ES-I3 (cell line): Measurements from ENCODE around the gene TIMP4.

Experiments
- H3K36me3 ChIP-seq: 2 replicates; pipeline ENCODE4 v1.6.1; 2013; ENCODE audit warnings: mild to moderate bottlenecking, low read length, control low read depth, moderate library complexity; ENCODE audit not compliant: insufficient read depth
- H3K4me1 ChIP-seq: 2 replicates; pipeline ENCODE4 v1.6.1; 2013; ENCODE audit warnings: mild to moderate bottlenecking, control low read depth, low read length; ENCODE audit not compliant: insufficient read depth
- H3K9ac ChIP-seq: 2 replicates; pipeline ENCODE4 v1.6.1; 2013; ENCODE audit warnings: low read depth, mild to moderate bottlenecking, low read length, moderate library complexity
- H3K9me3 ChIP-seq: 2 replicates; pipeline ENCODE4 v1.6.1; 2013; ENCODE audit warnings: mild to moderate bottlenecking, low read length, moderate library complexity; ENCODE audit not compliant: control insufficient read depth, insufficient read depth

TIMP4 gene

GRCh38 chr3:12190832-12191231 is 32.1 kb upstream of the TIMP4 start:
- Histone ChIP-seq H3K4me1 (peaks cover 13% of the 10 kb centered on the region), H3K9me3 (no peaks in the 10 kb centered on the region; the same call in 1 of the 2 replicates), H3K9ac (no peak overlapping the region), H3K36me3 (no peaks in the 10 kb centered on the region; the same call in 1 of the 2 replicates)

DNA sequence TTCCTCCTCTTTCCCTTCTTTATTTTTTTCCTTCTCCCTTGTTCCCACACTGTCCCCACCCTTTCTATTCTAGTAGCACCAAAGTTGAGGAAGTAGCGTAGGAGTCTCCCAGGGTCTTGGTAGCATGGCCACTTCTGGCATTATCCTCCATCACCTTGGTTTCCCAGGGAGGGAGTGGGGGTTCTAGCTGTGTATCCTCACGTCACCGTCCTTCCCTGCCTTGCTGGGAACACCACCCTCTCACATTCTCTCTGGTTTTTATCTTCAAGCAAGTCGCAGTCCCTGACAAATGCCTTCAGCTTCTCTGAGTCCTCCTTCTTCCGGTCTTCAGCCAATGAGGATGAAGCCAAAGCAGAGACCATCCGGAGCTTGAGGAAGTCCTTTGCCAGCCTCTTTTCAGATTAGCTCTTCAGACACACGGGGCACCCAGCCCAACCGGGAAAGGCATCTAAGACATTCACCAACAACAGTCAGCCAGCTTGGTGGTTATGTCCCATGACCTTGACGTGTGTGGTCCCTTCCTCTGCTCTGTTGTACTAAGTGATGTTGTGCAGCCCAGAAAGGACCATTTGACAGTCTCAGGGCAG is 31.6 kb upstream of the TIMP4 start:
- Histone ChIP-seq H3K36me3 (no peaks in the 10 kb centered on the region; the same call in 1 of the 2 replicates), H3K9me3 (no peaks in the 10 kb centered on the region; the same call in 1 of the 2 replicates), H3K4me1 (peaks cover 11% of the 10 kb centered on the region), H3K9ac (no peak overlapping the region)

GRCh38 chr3:12188681-12189287 is 30.1 kb upstream of the TIMP4 start:
- no peak overlapping the region for H3K9ac ChIP-seq
- H3K4me1 ChIP-seq: no peaks in the 10 kb centered on the region; the same call in 1 of the 2 replicates
- no peaks in the 10 kb centered on the region; the same call in 1 of the 2 replicates for H3K9me3 ChIP-seq
- H3K36me3 ChIP-seq: no peaks in the 10 kb centered on the region; the same call in 1 of the 2 replicates

DNA sequence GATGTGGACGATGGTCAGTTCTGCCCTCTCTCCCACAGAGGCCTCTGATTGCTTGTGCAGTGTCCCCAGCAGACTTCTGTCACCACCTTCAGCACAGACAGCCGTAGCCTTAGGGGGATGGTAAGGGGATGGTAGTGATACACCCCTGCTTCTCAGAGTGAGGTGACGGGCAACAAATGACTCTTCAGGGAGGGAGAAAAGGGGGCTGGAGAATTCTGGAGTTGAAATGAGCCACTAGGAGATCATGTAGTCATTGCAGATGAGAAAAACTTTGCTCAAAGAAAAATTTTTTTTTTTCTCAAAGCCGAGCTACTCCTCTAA is 29.6 kb upstream of the TIMP4 start:
- Histone ChIP-seq H3K9ac (no peak overlapping the region), H3K9me3 (no peaks in the 10 kb centered on the region; the same call in 1 of the 2 replicates), H3K4me1 (no peaks in the 10 kb centered on the region; the same call in 1 of the 2 replicates), H3K36me3 (no peaks in the 10 kb centered on the region; the same call in 1 of the 2 replicates)

DNA sequence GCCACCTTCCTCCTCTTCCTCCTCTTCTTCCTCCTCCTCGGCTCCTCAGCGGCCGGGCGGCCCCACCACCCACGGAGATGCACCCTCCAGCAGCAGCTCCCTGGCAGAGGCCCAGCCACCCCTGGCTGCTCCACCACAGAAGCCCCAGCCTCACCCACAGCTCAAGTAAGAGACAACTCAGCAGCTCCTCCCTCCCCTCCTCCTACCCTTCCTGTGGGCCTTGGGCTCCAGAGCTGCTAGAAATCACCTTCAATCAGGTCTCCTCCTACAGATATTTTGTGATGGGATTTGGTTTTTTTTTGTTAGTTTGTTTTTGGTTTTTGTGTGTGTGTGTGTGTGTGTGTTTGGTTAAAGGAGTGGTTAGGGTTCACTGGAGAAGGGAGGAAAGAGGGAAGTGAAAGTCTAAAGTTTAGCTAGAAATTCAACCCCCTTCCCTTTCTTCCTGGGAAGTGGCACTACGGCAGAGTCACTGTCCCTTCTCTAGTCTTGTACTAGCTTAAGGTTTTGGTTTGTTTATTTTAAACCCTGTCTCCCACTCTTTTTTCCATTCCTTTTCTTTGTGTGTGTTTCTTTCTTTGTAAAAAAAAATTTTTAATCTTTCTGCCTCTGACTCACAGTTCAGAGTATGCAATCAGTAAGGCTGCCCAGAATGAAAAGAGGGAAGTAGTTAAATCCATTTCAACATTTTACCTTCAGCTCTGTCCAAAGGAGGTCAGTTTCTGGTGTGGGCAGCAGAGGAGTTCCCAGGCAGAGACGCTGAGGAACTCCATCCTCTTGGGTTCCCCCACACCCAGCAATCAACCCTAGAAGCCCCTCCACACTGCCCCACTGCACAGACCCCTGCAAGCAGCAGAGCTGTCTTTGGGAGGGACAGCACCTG is 29.0 kb upstream of the TIMP4 start:
- no peaks in the 10 kb centered on the region; the same call in 1 of the 2 replicates for H3K9me3 ChIP-seq
- H3K9ac ChIP-seq: no peak overlapping the region
- H3K36me3 ChIP-seq: no peaks in the 10 kb centered on the region; the same call in 1 of the 2 replicates
- no peaks in the 10 kb centered on the region; the same call in 1 of the 2 replicates for H3K4me1 ChIP-seq

- no peaks in the 10 kb centered on the region for H3K9me3 ChIP-seq
- H3K4me1 ChIP-seq: no peaks in the 10 kb centered on the region; the same call in 1 of the 2 replicates
- H3K9ac ChIP-seq: no peak overlapping the region
- H3K36me3 ChIP-seq: no peaks in the 10 kb centered on the region
Measured at GRCh38 chr3:12186515-12187286, 28.0 kb upstream of the TIMP4 start.

DNA sequence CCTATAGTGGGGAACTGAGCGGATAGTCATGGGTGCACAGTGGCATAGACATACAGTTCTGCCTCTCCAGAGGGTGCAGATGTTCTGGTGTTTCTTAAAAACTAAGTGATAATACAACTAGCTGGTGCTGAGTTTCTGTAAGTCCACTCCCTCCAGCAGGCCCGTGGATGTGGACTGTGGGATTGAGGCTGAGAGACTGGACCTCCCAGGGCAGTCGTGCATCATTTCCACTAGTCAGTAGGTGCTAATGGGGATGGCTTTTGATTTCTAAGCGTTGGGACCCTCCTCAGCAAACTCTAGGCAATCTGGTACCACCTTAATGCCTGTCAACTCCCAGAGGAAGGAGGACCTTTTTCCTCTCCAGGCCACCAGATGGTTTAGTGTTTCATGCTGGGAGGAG is 27.3 kb upstream of the TIMP4 start:
- no peak overlapping the region for H3K9ac ChIP-seq
- H3K36me3 ChIP-seq: no peaks in the 10 kb centered on the region
- H3K9me3 ChIP-seq: no peaks in the 10 kb centered on the region
- no peaks in the 10 kb centered on the region; the same call in 1 of the 2 replicates for H3K4me1 ChIP-seq

DNA sequence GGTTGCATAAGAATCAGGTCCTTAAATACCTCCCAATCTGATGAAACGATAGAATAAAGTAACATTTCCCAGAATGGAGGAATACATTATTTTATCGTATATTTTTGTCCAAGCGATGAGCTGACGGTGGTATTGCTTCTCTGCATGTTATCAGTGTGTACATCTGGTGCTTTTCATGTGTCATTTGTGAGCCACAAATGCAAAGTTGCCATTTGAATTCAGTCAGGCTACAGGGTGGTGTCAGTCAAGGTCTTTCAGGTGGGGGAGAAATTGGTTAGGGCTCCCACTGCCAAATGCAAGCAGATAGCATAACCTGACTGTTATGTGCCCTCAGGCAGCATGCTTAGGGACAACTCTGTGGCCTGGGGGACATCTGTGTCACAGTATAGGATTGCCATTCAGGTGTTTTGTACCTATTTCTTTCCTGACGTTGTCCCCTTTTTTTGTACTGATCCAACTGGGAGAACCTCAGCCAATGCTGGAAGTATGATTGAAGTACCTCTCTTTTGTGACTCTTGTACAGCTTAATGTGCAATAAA is 26.5 kb upstream of the TIMP4 start:
- Histone ChIP-seq H3K9me3 (no peaks in the 10 kb centered on the region), H3K4me1 (no peaks in the 10 kb centered on the region; the same call in 1 of the 2 replicates), H3K36me3 (no peaks in the 10 kb centered on the region), H3K9ac (no peak overlapping the region)

DNA sequence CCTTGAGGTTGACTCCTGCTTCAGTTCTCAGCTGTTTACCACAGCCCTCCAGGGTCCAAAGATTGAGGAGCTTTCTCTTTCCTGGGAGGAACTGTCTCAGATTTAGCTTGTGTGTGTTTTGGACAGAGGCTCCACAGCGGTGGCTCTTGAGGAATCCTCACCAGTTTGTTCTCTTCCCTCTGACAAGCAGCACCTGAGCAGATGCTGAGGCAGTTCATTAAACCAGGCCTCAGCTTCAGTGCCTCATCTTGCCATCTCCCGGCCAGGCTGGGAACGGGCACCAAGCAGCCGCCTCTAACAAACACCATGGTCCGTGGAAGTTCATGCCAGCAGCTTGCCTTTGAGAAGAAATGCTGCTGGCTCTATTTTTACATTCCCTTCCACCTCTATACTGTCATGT is 25.8 kb upstream of the TIMP4 start:
- Histone ChIP-seq H3K9me3 (no peaks in the 10 kb centered on the region), H3K9ac (no peak overlapping the region), H3K4me1 (no peaks in the 10 kb centered on the region; the same call in 1 of the 2 replicates), H3K36me3 (no peaks in the 10 kb centered on the region)

GRCh38 chr3:12182687-12183441 is 24.2 kb upstream of the TIMP4 start:
- Histone ChIP-seq H3K4me1 (no peaks in the 10 kb centered on the region; the same call in 1 of the 2 replicates), H3K9me3 (no peaks in the 10 kb centered on the region), H3K9ac (no peak overlapping the region), H3K36me3 (no peaks in the 10 kb centered on the region; the same call in 1 of the 2 replicates)

DNA sequence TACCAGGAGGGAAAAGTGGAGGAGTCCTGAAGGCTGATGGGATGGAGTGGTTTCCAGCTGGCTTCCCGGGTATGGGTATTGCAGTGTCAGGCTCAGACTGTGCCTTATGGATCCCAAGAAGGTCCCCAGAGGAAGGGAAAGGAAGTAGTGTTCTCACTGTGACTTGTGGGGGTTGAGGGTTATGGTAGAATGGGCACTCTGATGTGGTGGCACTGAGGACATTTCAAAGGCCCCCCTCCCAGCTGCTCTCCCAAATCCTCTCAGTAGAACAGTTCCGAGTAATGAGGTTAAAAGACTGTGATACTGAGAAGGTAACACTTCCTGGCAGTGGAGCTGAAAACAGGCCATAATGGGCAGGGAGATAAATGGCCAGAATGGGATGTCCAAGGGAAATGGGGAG is 23.1 kb upstream of the TIMP4 start:
- Histone ChIP-seq H3K9ac (no peak overlapping the region), H3K9me3 (no peaks in the 10 kb centered on the region), H3K36me3 (no peaks in the 10 kb centered on the region; the same call in 1 of the 2 replicates), H3K4me1 (no peaks in the 10 kb centered on the region; the same call in 1 of the 2 replicates)

DNA sequence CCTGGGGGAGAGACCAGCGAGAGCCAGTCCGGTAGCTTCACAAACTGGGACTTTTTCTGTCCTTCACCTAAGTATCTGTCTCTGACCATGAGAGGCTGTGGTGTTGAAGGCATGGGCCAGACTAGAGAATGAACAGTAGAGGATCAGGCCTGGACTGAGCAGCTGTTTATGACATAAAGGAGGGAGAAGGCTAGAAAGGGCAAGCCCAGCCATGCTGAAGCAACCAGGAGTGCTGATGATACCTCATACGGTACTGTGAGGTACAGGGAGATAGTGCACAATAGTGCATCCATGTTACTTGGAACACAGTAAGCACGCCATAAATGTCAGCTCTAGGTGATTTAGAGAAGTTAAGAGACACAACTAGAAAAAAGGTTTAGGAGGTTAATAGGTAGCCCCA is 22.6 kb upstream of the TIMP4 start:
- H3K9me3 ChIP-seq: no peaks in the 10 kb centered on the region
- H3K36me3 ChIP-seq: no peaks in the 10 kb centered on the region; the same call in 1 of the 2 replicates
- no peaks in the 10 kb centered on the region; the same call in 1 of the 2 replicates for H3K4me1 ChIP-seq
- H3K9ac ChIP-seq: no peak overlapping the region

- Histone ChIP-seq H3K36me3 (no peaks in the 10 kb centered on the region; the same call in 1 of the 2 replicates), H3K9me3 (no peaks in the 10 kb centered on the region), H3K9ac (no peak overlapping the region), H3K4me1 (no peaks in the 10 kb centered on the region; the same call in 1 of the 2 replicates)
Measured at GRCh38 chr3:12180631-12181030, 21.9 kb upstream of the TIMP4 start.
